ENCODE data around the gene KDM1B.

KDM1B gene

DNA sequence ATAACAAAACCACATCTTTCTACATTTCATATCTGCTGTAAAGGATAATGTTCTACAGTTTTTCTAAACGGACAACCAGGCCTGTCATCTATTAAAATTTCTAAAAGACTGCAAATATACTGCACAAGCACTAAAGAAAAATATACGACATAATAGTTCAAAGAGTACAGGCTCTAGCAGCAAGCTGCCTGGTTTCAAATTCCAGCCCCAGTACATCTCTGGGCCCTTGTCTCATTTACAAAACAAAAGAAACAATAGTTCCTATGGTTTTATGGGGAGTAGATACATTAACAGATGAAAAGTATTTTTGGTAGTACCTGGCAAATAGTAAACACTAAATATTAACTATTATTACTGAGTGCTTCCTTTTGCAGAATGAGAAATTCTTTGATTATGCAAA, 85.0 kb downstream of the KDM1B start:
- DNase-seq = no peak

- DNase-seq = no peak
These were observed 86.2 kb downstream of the KDM1B start for GRCh38 chr6:18241208-18242038.

GRCh38 chr6:18242062-18242851, 87.0 kb downstream of the KDM1B start:
- DNase-seq = no peak

- no peak for DNase-seq
These were observed 88.2 kb downstream of the KDM1B start for GRCh38 chr6:18243302-18243893.

GRCh38 chr6:18244251-18244650, 89.0 kb downstream of the KDM1B start:
- DNase-seq = no peak

DNA sequence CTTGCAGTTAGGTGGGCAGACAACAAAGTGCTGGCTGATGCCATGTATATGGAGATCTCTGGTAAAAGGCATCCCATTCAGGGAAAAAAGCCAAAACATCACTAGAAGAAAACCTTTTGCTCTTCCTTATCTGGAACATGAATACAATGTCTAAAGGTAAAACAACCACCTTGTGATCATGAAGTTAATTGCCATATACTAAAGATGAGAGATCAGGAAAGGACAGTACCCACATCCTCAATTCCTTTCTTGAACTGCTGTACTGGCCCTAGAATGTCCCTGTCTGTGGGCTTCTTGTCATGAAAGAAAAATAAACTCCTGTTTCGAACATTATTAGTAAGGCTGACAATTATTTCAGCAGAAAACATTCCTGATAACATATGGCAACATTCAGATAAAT, 89.9 kb downstream of the KDM1B start:
- no peak for DNase-seq

DNA sequence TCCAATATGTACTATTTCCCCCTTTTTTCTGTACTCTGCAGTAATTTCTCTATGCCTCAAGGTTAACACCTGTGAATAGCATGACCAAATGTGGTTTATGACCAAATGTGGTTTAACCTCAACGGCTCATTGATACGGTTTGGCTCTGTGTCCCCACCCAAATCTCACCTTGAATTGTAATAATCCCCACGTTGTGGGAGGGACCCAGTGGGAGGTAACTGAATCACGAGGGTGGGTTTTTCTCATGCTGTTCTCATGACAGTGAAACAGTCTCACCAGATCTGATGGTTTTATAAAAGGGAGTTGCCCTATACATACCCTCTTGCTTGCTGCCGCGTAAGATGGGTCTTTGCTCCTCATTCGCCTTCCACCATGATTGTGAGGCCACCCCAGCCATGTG, 90.4 kb downstream of the KDM1B start:
- DNase-seq = peak; percentile 12

DNA sequence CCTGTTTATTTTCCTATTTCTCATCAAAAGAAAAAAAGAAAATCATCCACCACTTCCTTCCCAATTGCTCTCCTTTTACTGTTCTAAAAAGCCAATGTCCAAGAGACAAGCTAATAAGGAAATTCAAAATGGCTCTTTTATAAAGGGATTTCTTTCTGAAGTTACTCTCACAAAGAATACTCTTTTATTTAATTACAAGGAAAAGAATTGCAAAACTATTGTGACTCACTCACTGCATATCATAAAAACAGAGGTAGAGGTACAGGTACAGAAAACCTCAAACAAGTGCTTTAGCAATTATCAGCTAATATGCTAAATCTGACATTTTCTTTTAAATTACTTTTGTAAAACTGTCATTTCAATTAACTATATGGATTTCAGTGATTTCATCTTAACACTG, 91.0 kb downstream of the KDM1B start:
- no peak for DNase-seq

DNA sequence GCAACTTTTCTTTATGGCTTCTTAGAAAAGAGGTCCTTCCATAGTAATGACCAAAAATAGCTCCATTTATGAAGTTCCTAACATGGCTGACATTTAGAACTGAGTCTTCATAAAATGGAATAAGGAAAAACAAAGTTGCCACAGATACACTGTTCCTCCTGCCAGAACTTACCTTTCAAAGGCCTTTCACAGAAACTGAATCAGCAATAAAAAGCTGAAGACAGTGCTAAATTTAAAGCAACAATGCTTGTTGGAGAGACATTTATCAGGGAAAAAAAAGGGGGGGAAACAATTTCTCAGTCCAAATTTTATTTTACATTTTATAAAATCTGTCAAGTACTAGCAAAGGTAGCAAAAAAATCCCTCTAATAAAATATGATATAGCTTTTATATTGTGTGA, 91.8 kb downstream of the KDM1B start:
- DNase-seq = no peak

GRCh38 chr6:18248698-18249097, 93.5 kb downstream of the KDM1B start:
- no peak for DNase-seq

DNA sequence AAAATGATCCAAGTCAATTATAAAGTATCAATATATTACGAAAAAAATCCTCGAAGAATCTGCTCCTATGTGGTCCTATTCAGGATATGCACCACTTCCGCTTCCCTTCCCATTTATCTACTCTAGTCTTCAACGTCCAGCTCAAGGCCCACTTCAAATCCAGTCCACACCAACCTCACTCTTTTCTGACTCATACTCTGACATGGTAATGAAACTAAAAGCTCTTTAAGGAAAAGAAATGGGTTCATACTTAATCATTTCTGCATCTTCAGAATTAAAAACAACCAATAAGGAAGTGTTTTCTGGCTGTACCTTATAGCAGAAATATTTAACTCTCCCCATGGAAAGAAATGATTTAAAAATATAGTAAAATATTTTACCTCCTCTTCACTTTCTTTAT, 94.0 kb downstream of the KDM1B start:
- DNase-seq = no peak

DNA sequence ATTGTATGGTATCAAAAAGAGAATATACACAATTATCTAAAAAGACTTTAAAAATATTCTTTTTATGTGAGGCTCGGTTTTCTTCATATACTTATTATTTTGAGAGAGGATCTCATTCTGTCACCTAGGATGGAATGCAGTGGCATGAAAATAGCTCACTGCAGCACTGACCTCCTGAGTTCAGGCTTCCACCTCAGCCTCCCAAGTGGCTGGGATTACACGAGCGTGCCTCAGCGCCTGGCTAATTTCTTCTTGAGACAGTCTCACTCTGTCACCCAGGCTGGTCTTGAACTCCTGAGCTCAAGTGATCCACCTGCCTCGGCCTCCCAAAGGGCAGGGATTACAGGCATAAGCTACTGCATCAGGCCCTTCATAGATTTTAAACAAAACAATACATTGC, 98.4 kb downstream of the KDM1B start:
- no peak for DNase-seq

GRCh38 chr6:18254793-18255192, 99.6 kb downstream of the KDM1B start:
- no peak for DNase-seq

GRCh38 chr6:18259675-18260447, 104.6 kb downstream of the KDM1B start:
- no peak for DNase-seq

- DNase-seq = peak; percentile 5
These were observed 105.4 kb downstream of the KDM1B start for GRCh38 chr6:18260448-18261106.

DNA sequence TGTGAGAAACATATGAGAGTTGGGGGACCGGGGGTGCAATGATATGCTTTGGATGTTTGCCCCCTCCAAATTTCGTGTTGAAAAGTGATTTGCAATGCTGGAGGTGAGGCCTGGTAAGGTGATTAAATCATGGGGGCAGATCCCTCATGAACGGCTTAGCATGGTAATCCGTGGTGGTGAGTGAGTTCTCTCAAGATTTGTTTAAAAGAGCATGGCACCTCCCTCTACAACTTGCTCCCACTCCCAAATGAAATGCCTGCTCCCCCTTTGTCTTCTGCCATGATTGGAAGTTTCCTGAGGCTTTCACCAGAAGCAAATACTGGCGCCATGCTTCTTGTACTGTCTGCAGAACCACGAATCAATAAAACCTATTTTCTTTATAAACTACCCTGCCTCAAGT, 106.7 kb downstream of the KDM1B start:
- DNase-seq = no peak

DNA sequence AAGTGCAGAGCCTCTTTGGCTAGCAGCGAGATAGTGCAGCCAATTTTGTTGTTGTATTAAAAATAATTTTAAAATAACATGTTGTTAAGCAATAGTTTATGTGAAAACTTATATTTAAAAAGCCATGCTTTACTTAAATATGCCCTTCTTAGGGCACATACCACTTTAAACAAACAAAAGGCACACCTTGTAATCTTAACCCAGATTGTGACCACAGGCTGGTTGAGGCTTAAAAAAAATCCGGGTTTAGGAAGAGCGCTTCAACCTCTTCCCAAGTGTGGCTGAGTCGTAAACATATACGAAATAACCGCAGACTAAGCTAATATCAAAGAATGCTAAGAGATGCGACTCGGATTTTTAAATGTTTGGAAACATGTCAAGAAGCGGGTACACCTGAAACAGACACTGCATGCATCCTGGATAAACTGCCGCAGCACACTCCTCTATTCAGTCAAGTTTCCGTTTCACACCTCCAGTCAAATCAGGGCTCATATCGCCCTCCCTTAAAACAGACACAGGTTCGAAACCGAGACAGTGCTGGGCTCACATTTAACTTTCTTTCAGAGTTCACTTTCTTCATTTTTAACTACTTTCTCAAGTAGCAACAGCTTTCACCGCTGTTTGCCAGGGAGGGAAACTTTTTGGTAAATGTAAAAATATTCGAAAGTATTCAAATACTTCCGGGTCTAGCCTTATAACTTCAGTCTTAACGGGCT, 107.6 kb downstream of the KDM1B start:
- peak; percentile 49 for DNase-seq

DNA sequence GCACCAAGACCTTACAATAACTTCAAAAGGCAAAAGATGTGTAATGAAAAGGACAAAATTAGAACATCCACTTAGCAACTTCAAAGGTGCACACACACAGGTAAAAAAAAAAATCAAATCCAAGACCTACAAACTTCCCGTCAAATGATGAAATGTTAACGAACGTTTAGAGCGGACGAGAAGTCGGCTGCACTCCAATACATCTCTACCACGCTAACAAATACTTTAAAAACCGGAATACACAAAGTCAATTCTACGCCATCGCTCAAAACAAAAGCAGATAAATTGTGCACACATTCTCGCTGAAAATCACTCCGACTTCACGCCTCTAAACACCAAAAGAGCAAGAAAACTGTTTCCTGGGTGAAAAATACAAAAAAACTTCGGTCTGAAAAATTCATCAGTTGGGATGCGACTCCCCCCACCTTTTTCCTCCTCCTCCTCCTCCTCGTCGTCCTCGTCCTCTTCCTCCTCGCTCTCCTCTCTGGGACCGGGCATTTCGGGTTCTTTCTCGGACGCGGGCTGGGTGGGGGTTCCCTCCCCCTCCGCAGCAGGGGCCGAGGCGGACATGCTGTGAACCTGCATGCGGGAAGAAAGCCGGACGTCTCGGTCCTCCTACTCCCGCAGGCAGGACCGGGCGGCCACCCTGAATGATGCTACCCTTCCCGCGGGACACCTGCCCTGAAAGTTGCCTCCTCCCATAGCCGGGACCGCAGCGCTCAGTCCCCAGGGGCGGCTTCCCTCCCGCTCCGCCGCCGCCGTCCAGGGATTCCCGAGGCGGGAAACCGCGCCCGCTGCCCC, 108.4 kb downstream of the KDM1B start:
- DNase-seq = peak; percentile 31

DNA sequence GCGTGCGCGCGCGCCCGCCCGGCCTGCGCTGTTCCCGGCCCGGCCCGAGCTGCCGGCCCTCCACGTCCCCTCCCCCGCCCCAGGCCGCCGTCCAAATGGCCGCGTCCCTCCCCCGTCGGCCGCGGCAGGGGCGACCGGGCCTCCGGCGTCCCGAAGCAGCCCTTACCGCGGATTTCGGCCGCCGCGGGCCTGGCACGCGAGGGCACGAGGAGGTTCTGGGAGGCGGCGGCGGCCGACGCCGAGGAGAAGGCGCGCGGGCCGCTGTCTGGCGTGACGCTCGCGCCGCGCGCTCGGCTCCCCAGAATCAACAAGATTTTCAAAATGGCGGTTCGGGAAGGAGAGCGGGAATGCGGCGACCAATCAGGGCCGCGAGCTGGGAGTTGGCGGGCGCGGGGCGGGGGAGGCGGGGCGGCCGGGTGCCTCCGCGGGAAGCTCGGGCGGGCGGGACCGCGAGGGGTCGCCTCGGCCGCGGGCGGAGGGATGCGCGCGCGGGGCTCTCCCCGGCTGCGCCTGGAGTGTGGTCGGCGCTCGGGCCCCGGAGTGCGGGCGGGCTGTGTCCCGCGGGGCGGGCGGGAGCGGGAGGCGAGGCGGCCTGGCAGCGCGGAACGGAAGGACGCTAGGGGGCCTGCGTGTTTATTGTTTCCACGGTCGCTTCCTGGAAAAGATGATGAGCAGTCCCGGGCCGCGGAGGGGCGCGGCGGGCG, 109.1 kb downstream of the KDM1B start, which contains the start of gene DEK:
DEK (minus strand) TSS at position 312 of the 704 bp plus-strand sequence. CDS start 543 bp downstream, outside the sequence.
- DNase-seq = peak; percentile 86

- no peak for DNase-seq
These were observed 109.7 kb downstream of the KDM1B start for GRCh38 chr6:18264923-18265377.

All from CD4-positive, alpha-beta T cell treated with Interleukin-6 for 4 hours (primary cell).